ENCODE results near the gene NKAIN2. TPM values are rescaled to one million over a fixed set of nuclear protein-coding genes. Genes with fewer than 3 reads are reported as not detected.
"Not testable (repeated sequence)": the region's sequence is repeated elsewhere in the genome, so short reads cannot be mapped to it uniquely, and the experiment has no call there.

Gene NKAIN2
- total RNA-seq, 1 donor from 2014 or later = 48.4 TPM

- no peak for ATAC-seq
- intact Hi-C loops (cut with DNase I) = no loop called here
- no peak for DNase-seq (ENCODE audit: low spot score)
Observed at GRCh38 chr6:124123617-124124209, 320.0 kb downstream of the NKAIN2 start.

- DNase-seq (ENCODE audit: low spot score) (no peak), ATAC-seq (no peak)
- intact Hi-C loops (cut with DNase I) = no loop called here
Observed at GRCh38 chr6:124131259-124131658, 327.6 kb downstream of the NKAIN2 start.

GRCh38 chr6:124131779-124132178 lies 328.1 kb downstream of the NKAIN2 start:
- ATAC-seq (no peak), DNase-seq (ENCODE audit: low spot score) (no peak)
- intact Hi-C loops (cut with DNase I) = no loop called here

GRCh38 chr6:124132256-124132655 lies 328.6 kb downstream of the NKAIN2 start:
- intact Hi-C loops (cut with DNase I) = no loop called here
- DNase-seq (ENCODE audit: low spot score) (no peak), ATAC-seq (no peak)

- intact Hi-C loops (cut with DNase I) = no loop called here
- no peak for ATAC-seq
- DNase-seq (ENCODE audit: low spot score) = no peak
Observed at GRCh38 chr6:124142852-124143251, 339.2 kb downstream of the NKAIN2 start.

- ATAC-seq (no peak), DNase-seq (ENCODE audit: low spot score) (no peak)
- intact Hi-C loops (cut with DNase I) = no loop called here
Observed at GRCh38 chr6:124143435-124143834, 339.8 kb downstream of the NKAIN2 start.

GRCh38 chr6:124147621-124148020 lies 344.0 kb downstream of the NKAIN2 start:
- ATAC-seq (no peak), DNase-seq (ENCODE audit: low spot score) (no peak)
- intact Hi-C loops (cut with DNase I) = no loop called here

- DNase-seq (ENCODE audit: low spot score) (no peak), ATAC-seq (no peak)
- intact Hi-C loops (cut with DNase I) = no loop called here
Observed at GRCh38 chr6:124148236-124148957, 344.7 kb downstream of the NKAIN2 start.

- DNase-seq (ENCODE audit: low spot score) (no peak), ATAC-seq (no peak)
- intact Hi-C loops (cut with DNase I) = no loop called here
Observed at GRCh38 chr6:124149646-124150045, 346.0 kb downstream of the NKAIN2 start.

- intact Hi-C loops (cut with DNase I) = no loop called here
- no peak for ATAC-seq
- DNase-seq (ENCODE audit: low spot score) = no peak
Observed at GRCh38 chr6:124158024-124158423, 354.4 kb downstream of the NKAIN2 start.

- intact Hi-C loops (cut with DNase I) = no loop called here
- ATAC-seq = no peak
- DNase-seq (ENCODE audit: low spot score) = no peak
Observed at GRCh38 chr6:124163676-124164075, 360.0 kb downstream of the NKAIN2 start.

GRCh38 chr6:124164343-124164742 lies 360.7 kb downstream of the NKAIN2 start:
- intact Hi-C loops (cut with DNase I) = no loop called here
- DNase-seq (ENCODE audit: low spot score) = no peak
- no peak for ATAC-seq

- ATAC-seq; intact Hi-C loops (cut with DNase I); DNase-seq (ENCODE audit: low spot score): not testable (repeated sequence)
Observed at GRCh38 chr6:124167249-124167648, 363.6 kb downstream of the NKAIN2 start.

GRCh38 chr6:124190256-124190655 lies 386.6 kb downstream of the NKAIN2 start:
- DNase-seq (ENCODE audit: low spot score) (no peak), ATAC-seq (no peak)
- intact Hi-C loops (cut with DNase I) = no loop called here

- ATAC-seq (no peak), DNase-seq (ENCODE audit: low spot score) (no peak)
- intact Hi-C loops (cut with DNase I) = no loop called here
Observed at GRCh38 chr6:124193132-124193531, 389.5 kb downstream of the NKAIN2 start.

GRCh38 chr6:124197148-124197547 lies 393.5 kb downstream of the NKAIN2 start:
- DNase-seq (ENCODE audit: low spot score) = no peak
- ATAC-seq = no peak
- intact Hi-C loops (cut with DNase I) = no loop called here

GRCh38 chr6:124199286-124199685 lies 395.6 kb downstream of the NKAIN2 start:
- intact Hi-C loops (cut with DNase I) = no loop called here
- no peak for DNase-seq (ENCODE audit: low spot score)

GRCh38 chr6:124200661-124201060 lies 397.0 kb downstream of the NKAIN2 start:
- intact Hi-C loops (cut with DNase I) = no loop called here
- ATAC-seq = no peak
- no peak for DNase-seq (ENCODE audit: low spot score)

More at GRCh38 chr6:124199286-124199685, 395.6 kb downstream of the NKAIN2 start:
- ATAC-seq = no peak

GRCh38 chr6:124203101-124203811 lies 399.6 kb downstream of the NKAIN2 start:
- DNase-seq (ENCODE audit: low spot score) (no peak), ATAC-seq (no peak)
- intact Hi-C loops (cut with DNase I) = no loop called here

- DNase-seq (ENCODE audit: low spot score) = no peak
- intact Hi-C loops (cut with DNase I) = no loop called here
- ATAC-seq = no peak
Observed at GRCh38 chr6:124203812-124204167, 400.1 kb downstream of the NKAIN2 start.
